Embryonic facial prominence (tissue), 1 donor: ENCODE measurements around the gene HK1.
"Not testable (repeated sequence)": the region's sequence is repeated elsewhere in the genome, so short reads cannot be mapped to it uniquely, and the experiment has no call there.

ENCODE experiments used
- DNase-seq: peaks from one replicate; pipeline ENCODE4 v3.0.0-alpha.2; 2016; ENCODE audit errors: extremely low spot score

Gene HK1

GRCh38 chr10:69254877-69255276, 23.4 kb upstream of the HK1 start:
- DNase-seq, result no peak

- no peak for DNase-seq
These were observed 18.6 kb upstream of the HK1 start for GRCh38 chr10:69259547-69260243.

- DNase-seq, result no peak
These were observed 17.1 kb upstream of the HK1 start for GRCh38 chr10:69261184-69261583.

- no peak for DNase-seq
These were observed 16.0 kb upstream of the HK1 start for GRCh38 chr10:69262292-69262751.

- DNase-seq, result no peak
These were observed 12.8 kb upstream of the HK1 start for GRCh38 chr10:69265521-69265920.

- DNase-seq, result no peak
These were observed 9.4 kb upstream of the HK1 start for GRCh38 chr10:69268761-69269416.

- DNase-seq, result no peak
These were observed 8.5 kb upstream of the HK1 start for GRCh38 chr10:69269761-69270160.

- DNase-seq, result no peak
These were observed 7.3 kb upstream of the HK1 start for GRCh38 chr10:69270990-69271389.

- no peak for DNase-seq
These were observed 5.7 kb upstream of the HK1 start for GRCh38 chr10:69272624-69273023.

GRCh38 chr10:69275444-69275843, 2.9 kb upstream of the HK1 start:
- no peak for DNase-seq

GRCh38 chr10:69276503-69276902, 1.8 kb upstream of the HK1 start:
- DNase-seq, result no peak

GRCh38 chr10:69279110-69279509, 814 bp downstream of the HK1 start:
- DNase-seq, result no peak

GRCh38 chr10:69281507-69282413, 3.5 kb downstream of the HK1 start:
- no peak for DNase-seq

- not testable (repeated sequence) for DNase-seq
These were observed 6.1 kb downstream of the HK1 start for GRCh38 chr10:69284402-69284801.

GRCh38 chr10:69285699-69286098, 7.4 kb downstream of the HK1 start:
- no peak for DNase-seq

GRCh38 chr10:69287181-69287580, 8.9 kb downstream of the HK1 start:
- no peak for DNase-seq

- no peak for DNase-seq
These were observed 12.7 kb downstream of the HK1 start for GRCh38 chr10:69290993-69291392.

GRCh38 chr10:69292459-69292858, 14.2 kb downstream of the HK1 start:
- DNase-seq, result no peak

GRCh38 chr10:69295027-69295636, 16.8 kb downstream of the HK1 start:
- no peak for DNase-seq

- no peak for DNase-seq
These were observed 25.3 kb downstream of the HK1 start for GRCh38 chr10:69303632-69304051.

GRCh38 chr10:69306421-69306820, 28.1 kb downstream of the HK1 start:
- no peak for DNase-seq

- DNase-seq, result no peak
These were observed 29.1 kb downstream of the HK1 start for GRCh38 chr10:69307434-69307833.
